Measurements from ENCODE around the gene CORO2B.

The CORO2B gene

GRCh38 chr15:68553994-68554720, 24.6 kb upstream of the CORO2B start:
- DNase-seq (ENCODE audit: low read depth in 2 of 2), result peak in 1 of 2 donors; percentile 36

- DNase-seq (ENCODE audit: low read depth in 2 of 2), result no peak
These were observed 23.8 kb upstream of the CORO2B start for GRCh38 chr15:68554721-68555678.

- DNase-seq (ENCODE audit: low read depth in 2 of 2), result no peak
These were observed 23.1 kb upstream of the CORO2B start for GRCh38 chr15:68555679-68556037.

- no peak for DNase-seq (ENCODE audit: low read depth in 2 of 2)
These were observed 22.4 kb upstream of the CORO2B start for GRCh38 chr15:68556139-68556990.

DNA sequence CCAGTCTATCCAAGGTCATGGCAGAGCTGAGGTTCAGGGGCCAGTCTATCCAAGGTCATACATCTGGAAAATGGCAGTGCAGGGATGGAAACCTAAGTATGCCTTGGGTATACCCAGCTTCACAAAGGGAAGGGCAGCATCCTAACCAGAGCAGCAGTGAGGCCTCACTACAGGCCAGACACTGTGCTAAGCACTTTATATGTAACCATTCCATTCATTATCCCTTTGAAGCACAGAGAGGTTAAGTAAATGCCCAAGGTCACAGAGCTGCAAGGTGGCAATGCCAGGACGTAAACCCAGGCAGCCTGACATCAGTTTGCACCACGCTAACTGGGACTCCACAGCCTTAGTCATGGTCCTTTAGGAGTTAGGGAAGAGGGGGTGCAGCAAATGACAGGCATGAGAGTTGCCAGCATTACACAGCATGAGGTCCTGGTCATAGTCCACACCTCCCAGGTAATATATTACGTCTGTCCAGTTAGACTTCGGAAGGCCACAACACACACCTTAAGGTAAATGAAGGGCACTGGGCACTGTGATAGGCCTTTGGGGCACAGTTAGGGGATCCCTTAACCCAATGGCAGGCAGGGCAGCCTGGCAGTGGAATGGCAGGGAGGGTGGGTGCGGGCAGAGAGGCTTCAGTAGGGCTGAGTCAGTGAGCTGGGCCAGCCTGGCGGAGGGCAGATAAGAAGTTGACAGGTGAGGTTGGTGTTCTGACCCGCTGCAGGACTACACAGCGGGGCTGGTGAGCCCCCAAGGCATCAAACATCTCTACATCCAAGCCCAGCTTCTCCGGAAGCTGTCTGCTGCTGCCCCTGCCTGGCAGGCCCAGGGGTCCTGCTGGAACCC, 21.1 kb upstream of the CORO2B start:
- no peak for DNase-seq (ENCODE audit: low read depth in 2 of 2)

DNA sequence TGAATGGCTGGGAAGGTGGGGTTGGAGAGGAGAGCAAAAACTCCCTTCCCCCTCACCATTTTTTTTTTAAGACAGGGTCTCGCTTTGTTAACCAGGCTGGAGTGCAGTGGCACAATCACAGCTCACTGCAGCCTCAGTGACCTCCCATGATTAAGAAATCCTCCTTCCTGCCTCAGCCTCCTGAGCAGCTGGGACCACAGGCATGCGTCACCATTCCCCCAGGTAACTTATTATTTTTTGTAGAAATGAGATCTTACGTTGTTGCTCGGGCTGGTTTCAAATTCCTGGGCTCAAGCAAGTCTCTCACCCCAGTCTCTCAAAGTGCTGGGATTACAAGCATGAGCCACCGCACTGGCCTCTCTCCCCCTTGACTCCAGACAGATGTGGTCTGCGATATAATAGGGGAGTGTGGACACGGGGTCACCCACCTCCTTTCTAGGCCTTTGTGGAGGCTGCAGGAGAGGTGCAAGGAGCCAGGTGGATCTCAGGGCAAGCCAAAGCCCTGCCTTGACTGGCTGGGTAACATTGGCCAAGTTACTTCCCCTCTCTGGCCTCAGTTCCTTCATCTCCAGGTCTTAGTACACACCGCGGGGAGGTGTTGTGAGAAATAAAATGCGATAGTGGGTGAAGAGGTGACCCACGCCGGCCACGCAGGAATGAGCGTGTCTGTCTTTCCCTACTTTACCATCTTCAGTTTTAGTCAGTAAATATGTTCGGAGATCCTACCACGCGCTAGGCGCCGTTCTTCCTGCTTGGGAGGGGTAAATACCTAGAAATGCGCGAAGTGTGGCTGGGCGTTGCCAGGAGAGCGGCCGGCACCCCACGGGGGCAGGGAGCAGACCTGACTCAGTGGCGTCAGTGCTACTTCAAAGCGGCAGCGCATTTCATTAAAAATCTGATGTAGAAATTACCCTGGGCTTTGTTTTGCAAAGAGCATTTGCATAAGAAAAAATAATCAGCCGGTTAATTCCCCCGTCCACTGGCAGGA, 20.2 kb upstream of the CORO2B start:
- no peak for DNase-seq (ENCODE audit: low read depth in 2 of 2)

- peak in 1 of 2 donors; percentile 52 for DNase-seq (ENCODE audit: low read depth in 2 of 2)
These were observed 19.2 kb upstream of the CORO2B start for GRCh38 chr15:68559345-68560310.

GRCh38 chr15:68560501-68561113, 18.2 kb upstream of the CORO2B start:
- DNase-seq (ENCODE audit: low read depth in 2 of 2), result no peak

GRCh38 chr15:68561171-68561900, 17.5 kb upstream of the CORO2B start:
- no peak for DNase-seq (ENCODE audit: low read depth in 2 of 2)

DNA sequence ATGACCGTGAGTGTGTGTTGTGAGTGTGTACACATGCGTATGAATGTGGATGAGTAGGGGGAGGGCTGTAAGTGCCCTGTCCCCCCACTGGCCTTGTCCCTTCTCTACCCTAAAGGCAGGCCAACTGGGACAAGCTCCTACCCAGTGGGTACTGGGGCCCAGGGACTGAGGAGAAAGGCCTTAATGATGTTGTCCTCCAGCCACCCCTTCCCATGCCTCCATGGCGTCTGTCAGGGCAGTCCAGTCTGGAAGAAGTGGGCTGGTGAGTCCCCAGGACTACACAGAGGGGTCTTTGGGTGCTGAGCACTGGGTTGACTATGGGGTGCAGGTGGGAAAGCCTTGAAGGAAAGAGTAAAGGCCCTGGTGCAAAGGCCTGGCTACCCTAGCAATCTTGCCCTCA, 16.9 kb upstream of the CORO2B start:
- DNase-seq (ENCODE audit: low read depth in 2 of 2), result no peak

DNA sequence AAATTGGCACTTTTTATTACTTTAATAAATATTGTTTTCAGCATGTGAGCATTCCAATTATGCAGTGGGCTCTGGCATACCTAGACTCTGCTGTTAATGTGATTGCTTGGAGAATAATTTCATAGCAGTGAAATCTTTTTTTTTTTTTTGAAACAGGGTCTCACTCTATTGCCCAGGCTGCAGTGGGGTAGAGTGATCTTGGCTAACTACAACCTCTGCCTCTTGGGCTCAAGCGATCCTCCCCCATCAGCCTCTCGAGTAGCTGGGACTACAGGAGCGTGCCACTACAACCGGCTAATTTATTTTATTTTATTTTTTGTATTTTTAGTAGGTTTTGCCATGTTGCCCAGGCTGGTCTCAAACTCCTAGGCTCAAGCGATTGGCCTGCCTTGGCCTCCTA, 14.6 kb upstream of the CORO2B start:
- no peak for DNase-seq (ENCODE audit: low read depth in 2 of 2)

DNA sequence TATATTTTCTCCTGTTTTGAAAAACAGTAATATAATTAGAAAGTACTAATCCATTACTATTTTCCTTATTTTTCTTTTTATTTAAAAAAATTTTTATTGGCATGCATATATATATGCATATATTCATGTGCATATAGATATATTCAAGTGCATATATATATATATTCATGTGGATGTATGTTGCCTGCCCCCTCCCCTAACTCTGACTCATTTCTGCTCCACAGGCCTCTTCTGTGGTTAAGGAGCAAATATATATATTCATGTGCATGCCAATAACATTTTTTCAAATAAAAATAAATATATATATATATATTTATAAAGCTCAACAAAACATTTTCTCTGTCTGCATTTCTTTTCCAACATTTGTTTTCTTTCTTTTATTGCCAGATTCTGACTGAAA, 13.6 kb upstream of the CORO2B start:
- DNase-seq (ENCODE audit: low read depth in 2 of 2), result no peak

DNA sequence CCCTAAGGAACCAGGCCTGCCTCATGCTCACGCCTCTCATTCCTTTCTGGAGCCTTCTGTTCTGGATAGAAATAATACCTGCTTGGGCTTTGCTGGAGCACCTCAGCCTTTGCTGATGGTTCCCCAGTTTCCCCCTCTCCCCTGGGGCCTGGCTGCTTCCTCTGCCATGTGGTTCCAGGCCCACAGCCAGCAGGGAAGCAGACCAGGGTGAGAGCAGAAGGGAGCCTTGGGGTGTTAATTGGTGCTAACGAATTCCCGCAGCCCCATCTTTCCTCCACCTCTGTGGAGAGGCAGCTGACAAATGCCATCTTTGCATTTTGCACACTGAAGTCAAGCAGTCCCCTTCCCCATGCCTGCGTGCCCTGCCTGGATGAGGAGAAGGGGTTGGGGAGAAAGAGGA, 13.1 kb upstream of the CORO2B start:
- no peak for DNase-seq (ENCODE audit: low read depth in 2 of 2)

DNA sequence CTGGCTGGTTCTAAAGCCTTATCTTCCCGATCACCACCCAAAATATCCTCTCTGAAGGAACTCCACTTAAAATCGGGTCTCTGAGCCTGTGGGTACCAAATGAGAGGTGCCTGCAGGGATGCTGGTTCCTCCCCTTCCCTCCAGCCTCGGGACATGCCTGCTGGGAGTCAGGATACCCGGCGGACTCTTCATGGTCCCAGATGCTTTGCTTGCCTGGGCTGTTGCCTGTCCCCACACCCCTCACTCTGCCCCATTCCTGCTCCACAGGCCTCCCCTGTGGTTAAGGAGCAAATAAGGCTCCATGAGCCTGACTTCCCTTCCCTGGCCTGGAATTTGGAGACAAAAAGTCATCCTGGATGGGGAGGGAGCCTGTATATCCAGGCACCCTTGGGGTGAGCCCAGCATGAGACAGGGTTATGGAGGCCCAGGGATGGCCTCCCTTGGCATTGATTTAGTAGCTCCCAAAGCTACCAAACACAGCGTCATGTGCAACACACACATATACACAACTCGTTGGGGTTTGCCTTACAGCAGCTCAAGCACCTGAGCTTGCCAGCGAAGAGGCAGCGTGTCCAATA, 12.3 kb upstream of the CORO2B start:
- DNase-seq (ENCODE audit: low read depth in 2 of 2), result no peak

- no peak for DNase-seq (ENCODE audit: low read depth in 2 of 2)
These were observed 11.4 kb upstream of the CORO2B start for GRCh38 chr15:68567345-68567744.

DNA sequence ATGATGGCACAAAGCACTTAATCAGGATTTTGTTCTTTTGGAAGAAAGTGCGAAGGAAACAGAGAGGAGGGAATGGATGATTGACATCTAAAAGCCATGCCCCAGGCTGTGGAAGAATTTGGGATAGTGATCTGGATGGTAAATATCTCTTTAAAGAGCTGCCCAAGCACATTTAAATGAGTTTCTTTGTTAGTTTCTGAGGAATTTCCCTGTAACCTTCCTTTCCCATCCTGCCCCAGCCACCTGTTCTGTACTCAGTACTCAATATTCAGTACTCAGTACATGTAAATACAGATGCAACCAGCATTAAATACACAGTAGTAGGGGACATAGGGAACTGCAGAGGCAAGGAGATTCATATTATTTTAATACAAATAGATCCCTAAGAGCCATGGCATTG, 7.8 kb upstream of the CORO2B start:
- DNase-seq (ENCODE audit: low read depth in 2 of 2), result no peak

DNA sequence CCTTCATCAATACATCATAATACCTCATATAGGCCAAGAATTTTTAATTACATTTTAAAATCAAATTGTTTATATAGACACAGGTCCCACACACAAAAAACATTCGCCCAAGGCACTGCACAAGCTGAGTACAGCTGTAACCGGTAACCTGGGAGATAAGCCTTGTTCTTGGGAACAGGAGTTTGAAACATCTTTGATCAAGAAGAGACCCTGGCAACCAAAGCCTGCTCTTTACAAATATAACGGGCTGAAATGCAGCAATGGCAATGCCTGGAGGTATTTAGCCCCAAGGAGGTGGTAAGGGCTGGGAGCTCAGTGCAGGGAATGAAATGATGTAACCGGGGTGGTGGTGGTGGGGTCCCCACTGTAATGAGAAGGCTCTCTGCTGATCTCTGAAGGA, 7.2 kb upstream of the CORO2B start:
- DNase-seq (ENCODE audit: low read depth in 2 of 2), result no peak
